Heart right ventricle (tissue), 16 donors: Measurements from ENCODE around the gene HEXIM1. TPM values are rescaled to one million over a fixed set of nuclear protein-coding genes. Genes with fewer than 3 reads are reported as not detected.
A peak's percentile ranks its signal among the peaks of the same experiment; 100 is the strongest.

Experiments used
- ATAC-seq, 8 donors: fragments of 200-7000 bp; cut with Tn5 transposase; one replicate each; pipeline ENCODE4 v1.9.1; 2020; ENCODE audit warnings: mild to moderate bottlenecking in 8 of 8, moderate library complexity in 8 of 8, moderate number of reproducible peaks in 1 of 8
- DNase-seq, 2 donors: peaks; one replicate each; pipeline ENCODE4 v3.0.0-alpha.2; 2020
- H3K27ac ChIP-seq, 10 donors: fragments of 200-600 bp; sonication (generic) in 2 of 10; one replicate each; pipeline versions ENCODE4 v1.5.0 to v1.8.0; 2020 to 2022; ENCODE audit warnings: mild to moderate bottlenecking in 3 of 10
- H3K27me3 ChIP-seq, 7 donors: fragments of 200-600 bp; one replicate each; pipeline ENCODE4 v1.8.0; 2021 to 2022; ENCODE audit warnings: mild to moderate bottlenecking in 2 of 7
- H3K36me3 ChIP-seq, 9 donors: fragments of 200-600 bp; sonication (generic) in 1 of 9; one replicate each; pipeline versions ENCODE4 v1.5.0 to v1.8.0; 2020 to 2022; ENCODE audit warnings: mild to moderate bottlenecking in 2 of 9
- H3K4me1 ChIP-seq, 9 donors: fragments of 200-600 bp; sonication (generic) in 1 of 9; one replicate each; pipeline versions ENCODE4 v1.5.0 to v1.8.0; 2020 to 2022; ENCODE audit warnings: mild to moderate bottlenecking in 4 of 9
- H3K4me3 ChIP-seq, 10 donors: fragments of 200-600 bp; sonication (generic) in 2 of 10; one replicate each; pipeline versions ENCODE4 v1.5.0 to v1.8.0; 2020 to 2022; ENCODE audit warnings: mild to moderate bottlenecking in 7 of 10, moderate library complexity in 2 of 10
- H3K9me3 ChIP-seq, 11 donors: fragments of 200-600 bp in 10 of 11; sonication (generic) in 2 of 11; one replicate each; pipeline versions ENCODE4 v1.5.0 to v1.8.0; 2013 to 2022; ENCODE audit warnings: mild to moderate bottlenecking in 2 of 11, control low read depth in 1 of 11, moderate library complexity in 1 of 11
- WGBS, 2 donors: extraction: QIAGEN DNeasy Blood & Tissue Kit; methylation state at CpG; one replicate each; pipeline ENCODE4 v1.1.7; 2013; ENCODE audit warnings: inconsistent platforms in 1 of 2; 5-methylcytosine and 5-hydroxymethylcytosine counted together
- intact Hi-C, 10 donors: fragments of 100-400 bp; cut with DNase I; formaldehyde crosslinking; loops; one replicate each; pipeline versions ENCODE4 v1.11.1 to v1.14.2; 2022
- microRNA-seq, 2 donors: library from miRNA; unstranded; fragments of <30 nt; microRNA quantifications; one replicate each; pipeline ENCODE4 v1.2.0, GENCODE V29; 2021
- polyA plus RNA-seq, 2 donors: library from polyadenylated mRNA; stranded (reverse); fragments of 200-250 nt; gene quantifications; one replicate each; pipeline ENCODE4 v1.2.3, GENCODE V29; 2013
- total RNA-seq, 10 donors: library from RNA; stranded (reverse); fragmentation: NEBNext Ultra II Directional in 3 of 10; extraction: Animal tissue kit (Norgen Biotek cat#: 25700) in 3 of 10; gene quantifications; one replicate each; pipeline versions ENCODE4 v1.2.1 to v1.2.4, GENCODE V29; 2021 to 2023
- TF ChIP-seq, protein P1 (sequence below), 9 donors: fragments of 200-600 bp; sonication (generic) in 2 of 9; IDR thresholded peaks; one replicate each; pipeline versions ENCODE4 v1.5.0 to v1.8.0; 2021 to 2022; ENCODE audit warnings: antibody characterized with exemption in 9 of 9, mild to moderate bottlenecking in 5 of 9, moderate library complexity in 1 of 9
- donor health status: Arrhythmogenic right ventricular cardiomyopathy.
- donor health status: ischemic (EF 13 %, LVEDD 7.1; RV severe dilation, severe dysfunction).
- donor health status: healthy with polysubstance abuse.
- donor health status: DM: no; HTN: yes; CAD: no.
- donor health status: DM: no; HTN: no; CAD: no.
- donor health status: ischemic (EF 25% LVEDD 6.9; RV normal size, moderate dysfunction).
- donor health status: ischemic (EF 25% LVEDD 5.7; RV mildly dilated, moderate dysfunction).
- donor health status: healthy.
- donor health status: DM: yes; HTN: yes; CAD: no.
- donor health status: Ischemic cardiomyopathy.
- donor health status: ischemic (EF 35%, LVEDD 5.7; RV mildly dilated, moderate dysfunction).
- donor health status: nonischemic (EF 11% LVEDD 7.7; RV severe dilation, severe dysfunction).
- donor health status: DM: yes; HTN: yes; CAD: no.
- donor health status: PGD.
- donor health status: ischemic (EF 29% LVEDD 5.4; RV normal size, mild dysfunction).
- donor health status: nonischemic (EF 23%, LVEDD 6.1; RV moderate dilation, normal function).

Gene HEXIM1
- total and polyA plus RNA-seq, 12 donors = 8.4 to 37.4 (median 18.3) TPM

DNA sequence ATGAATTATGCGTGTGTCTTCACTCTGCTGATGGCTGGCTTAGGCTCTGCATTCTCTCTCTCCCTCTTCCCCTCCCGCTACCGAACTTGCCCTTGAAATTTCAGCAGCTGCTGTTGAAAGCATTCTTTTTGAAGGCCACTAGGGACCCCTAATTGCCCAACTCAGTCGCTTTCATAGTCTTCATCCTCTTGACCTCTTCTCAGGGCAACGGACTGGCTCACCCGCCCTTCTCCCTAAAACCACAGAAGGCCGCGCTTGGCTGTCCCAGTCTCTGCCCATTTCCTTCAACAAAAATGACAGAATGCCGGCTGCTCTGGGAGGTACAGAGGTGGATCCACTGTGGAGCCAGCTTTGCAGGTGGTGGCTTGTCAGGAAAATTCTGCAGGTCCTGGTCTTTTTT lies 52.4 kb downstream of the HEXIM1 start:
- Histone ChIP-seq H3K27me3 (no peaks in the 10 kb centered on the region), H3K36me3 (no peaks in the 10 kb centered on the region), H3K4me3 (no peak overlapping the region), H3K9me3 (no peaks in the 10 kb centered on the region), H3K27ac (peak overlapping the region in 2 of 10 donors; percentile 47 to 82), H3K4me1 (peaks cover 0 to 23% (median 10%) of the 10 kb centered on the region in 9 donors)
- ATAC-seq = peak in 3 of 8 donors; percentile 10 to 68 (median 43)
- intact Hi-C loops = no loop called here
- TF ChIP-seq, protein P1, sequence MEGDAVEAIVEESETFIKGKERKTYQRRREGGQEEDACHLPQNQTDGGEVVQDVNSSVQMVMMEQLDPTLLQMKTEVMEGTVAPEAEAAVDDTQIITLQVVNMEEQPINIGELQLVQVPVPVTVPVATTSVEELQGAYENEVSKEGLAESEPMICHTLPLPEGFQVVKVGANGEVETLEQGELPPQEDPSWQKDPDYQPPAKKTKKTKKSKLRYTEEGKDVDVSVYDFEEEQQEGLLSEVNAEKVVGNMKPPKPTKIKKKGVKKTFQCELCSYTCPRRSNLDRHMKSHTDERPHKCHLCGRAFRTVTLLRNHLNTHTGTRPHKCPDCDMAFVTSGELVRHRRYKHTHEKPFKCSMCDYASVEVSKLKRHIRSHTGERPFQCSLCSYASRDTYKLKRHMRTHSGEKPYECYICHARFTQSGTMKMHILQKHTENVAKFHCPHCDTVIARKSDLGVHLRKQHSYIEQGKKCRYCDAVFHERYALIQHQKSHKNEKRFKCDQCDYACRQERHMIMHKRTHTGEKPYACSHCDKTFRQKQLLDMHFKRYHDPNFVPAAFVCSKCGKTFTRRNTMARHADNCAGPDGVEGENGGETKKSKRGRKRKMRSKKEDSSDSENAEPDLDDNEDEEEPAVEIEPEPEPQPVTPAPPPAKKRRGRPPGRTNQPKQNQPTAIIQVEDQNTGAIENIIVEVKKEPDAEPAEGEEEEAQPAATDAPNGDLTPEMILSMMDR (IDR thresholded peaks at IDR 0.05) = no peak
- DNase-seq = no peak
- 69 to 73% methylated on average over 9 of the region's 9 CpGs for WGBS, 2 donors

DNA sequence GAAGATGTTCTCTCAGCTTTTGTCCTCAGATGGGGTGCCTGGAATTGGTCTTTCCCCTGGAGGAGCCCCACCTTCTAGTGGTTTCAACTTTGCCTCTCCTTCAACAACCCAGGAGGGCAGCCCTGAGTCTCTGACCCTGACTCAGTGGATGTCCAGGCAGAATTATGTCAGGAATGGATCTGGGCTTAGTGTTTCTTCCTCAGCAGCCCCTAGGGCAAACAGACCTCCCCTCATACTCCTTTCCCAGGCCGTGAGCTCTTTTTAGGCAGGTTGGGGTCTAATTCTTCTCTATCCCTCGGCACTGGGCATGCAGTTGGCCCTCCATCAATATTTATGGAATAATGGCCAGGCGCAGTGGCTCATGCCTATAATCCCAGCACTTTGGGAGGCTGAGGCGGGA lies 53.2 kb downstream of the HEXIM1 start:
- Histone ChIP-seq H3K27ac (peak overlapping the region in 3 of 10 donors; percentile 36 to 82 (median 47)), H3K27me3 (no peaks in the 10 kb centered on the region), H3K36me3 (no peaks in the 10 kb centered on the region), H3K4me1 (peaks cover 0 to 23% (median 10%) of the 10 kb centered on the region in 9 donors), H3K4me3 (no peak overlapping the region), H3K9me3 (no peaks in the 10 kb centered on the region)
- ATAC-seq (no peak), DNase-seq (no peak)
- TF ChIP-seq, protein P1 (IDR thresholded peaks at IDR 0.05) = no peak
- WGBS, 2 donors = 96 to 99% methylated on average over 4 of the region's 4 CpGs
- intact Hi-C loops = no loop called here

Small RNA genes lying within 50 kb of the gene (microRNA-seq; reads per million reads assigned to microRNA genes)
- 0.51 to 1.2 reads per million in 2 donors for gene MIR6784

Other genes starting within 250 kb of the HEXIM1 start
- gene EFTUD2, start 249.0 kb upstream of the HEXIM1 start, total RNA-seq = 10 to 100 TPM; 52.3 to 78.2 (median 62.9) TPM
- 10 to 100 TPM; 21.6 to 54.5 TPM for gene EFTUD2, start 249.0 kb upstream of the HEXIM1 start, polyA plus RNA-seq
- gene GFAP, start 233.0 kb upstream of the HEXIM1 start, total RNA-seq = 1 to 10 TPM; 3.1 to 8.6 (median 7.4) TPM
- 1 to 10 TPM; 2.1 to 6.1 TPM for gene GFAP, start 233.0 kb upstream of the HEXIM1 start, polyA plus RNA-seq
- gene KIF18B, start 200.7 kb upstream of the HEXIM1 start, total RNA-seq = 1 to 10 TPM in 3 of 10 donors, under 1 TPM in 6, not detected in 1; 0.11 to 4.3 (median 0.20) TPM
- under 1 TPM; 0.04 to 0.80 TPM for gene KIF18B, start 200.7 kb upstream of the HEXIM1 start, polyA plus RNA-seq
- gene C1QL1, start 180.2 kb upstream of the HEXIM1 start, total RNA-seq = 10 to 100 TPM in 2 of 10 donors, 1 to 10 TPM in 5, under 1 TPM in 3; 0.37 to 25.6 (median 1.1) TPM
- gene C1QL1, start 180.2 kb upstream of the HEXIM1 start, polyA plus RNA-seq = 10 to 100 TPM in 1 of 2 donors, 1 to 10 TPM in 1; 2.2 to 12.7 TPM
- 10 to 100 TPM; 28.1 to 46.2 (median 32.7) TPM for gene DCAKD, start 96.8 kb upstream of the HEXIM1 start, total RNA-seq
- gene DCAKD, start 96.8 kb upstream of the HEXIM1 start, polyA plus RNA-seq = 10 to 100 TPM; 21.1 to 22.9 TPM
- gene NMT1, start 87.2 kb upstream of the HEXIM1 start, total RNA-seq = 100 to 1,000 TPM in 1 of 10 donors, 10 to 100 TPM in 9; 60.6 to 110 (median 74.4) TPM
- 10 to 100 TPM; 40.9 to 68.5 TPM for gene NMT1, start 87.2 kb upstream of the HEXIM1 start, polyA plus RNA-seq
- gene PLCD3, start 16.0 kb upstream of the HEXIM1 start, total RNA-seq = 100 to 1,000 TPM in 9 of 10 donors, 10 to 100 TPM in 1; 87.2 to 188 (median 115) TPM
- gene PLCD3, start 16.0 kb upstream of the HEXIM1 start, polyA plus RNA-seq = 10 to 100 TPM; 44.6 to 72.3 TPM
- gene ACBD4, start 12.8 kb upstream of the HEXIM1 start, total RNA-seq = 1 to 10 TPM; 6.1 to 9.7 (median 7.3) TPM
- 10 to 100 TPM in 1 of 2 donors, 1 to 10 TPM in 1; 4.2 to 16.7 TPM for gene ACBD4, start 12.8 kb upstream of the HEXIM1 start, polyA plus RNA-seq
- gene HEXIM2, start 13.4 kb downstream of the HEXIM1 start, total RNA-seq = 10 to 100 TPM in 1 of 10 donors, 1 to 10 TPM in 9; 4.6 to 10.3 (median 6.3) TPM
- 1 to 10 TPM; 3.0 to 6.4 TPM for gene HEXIM2, start 13.4 kb downstream of the HEXIM1 start, polyA plus RNA-seq
- 10 to 100 TPM in 5 of 10 donors, 1 to 10 TPM in 5; 6.3 to 28.7 (median 9.8) TPM for gene FMNL1, start 73.4 kb downstream of the HEXIM1 start, total RNA-seq
- 10 to 100 TPM in 1 of 2 donors, 1 to 10 TPM in 1; 5.3 to 11.1 TPM for gene FMNL1, start 73.4 kb downstream of the HEXIM1 start, polyA plus RNA-seq
- gene SPATA32, start 113.6 kb downstream of the HEXIM1 start, total RNA-seq = under 1 TPM in 2 of 10 donors, not detected in 8; 0.13 to 0.16 TPM
- not detected for gene SPATA32, start 113.6 kb downstream of the HEXIM1 start, polyA plus RNA-seq
- 10 to 100 TPM in 9 of 10 donors, 1 to 10 TPM in 1; 6.7 to 24.1 (median 12.6) TPM for gene MAP3K14, start 168.5 kb downstream of the HEXIM1 start, total RNA-seq
- 10 to 100 TPM in 1 of 2 donors, 1 to 10 TPM in 1; 7.9 to 15.9 TPM for gene MAP3K14, start 168.5 kb downstream of the HEXIM1 start, polyA plus RNA-seq